ENCODE results near the gene AGAP3. TPM values are rescaled to one million over a fixed set of nuclear protein-coding genes. Genes with fewer than 3 reads are reported as not detected.

AGAP3 gene
- polyA plus RNA-seq, 1 donor (not counting 4 experiments of a cell fraction or from before 2014, with no cell fraction given), result 64.3 TPM

DNA sequence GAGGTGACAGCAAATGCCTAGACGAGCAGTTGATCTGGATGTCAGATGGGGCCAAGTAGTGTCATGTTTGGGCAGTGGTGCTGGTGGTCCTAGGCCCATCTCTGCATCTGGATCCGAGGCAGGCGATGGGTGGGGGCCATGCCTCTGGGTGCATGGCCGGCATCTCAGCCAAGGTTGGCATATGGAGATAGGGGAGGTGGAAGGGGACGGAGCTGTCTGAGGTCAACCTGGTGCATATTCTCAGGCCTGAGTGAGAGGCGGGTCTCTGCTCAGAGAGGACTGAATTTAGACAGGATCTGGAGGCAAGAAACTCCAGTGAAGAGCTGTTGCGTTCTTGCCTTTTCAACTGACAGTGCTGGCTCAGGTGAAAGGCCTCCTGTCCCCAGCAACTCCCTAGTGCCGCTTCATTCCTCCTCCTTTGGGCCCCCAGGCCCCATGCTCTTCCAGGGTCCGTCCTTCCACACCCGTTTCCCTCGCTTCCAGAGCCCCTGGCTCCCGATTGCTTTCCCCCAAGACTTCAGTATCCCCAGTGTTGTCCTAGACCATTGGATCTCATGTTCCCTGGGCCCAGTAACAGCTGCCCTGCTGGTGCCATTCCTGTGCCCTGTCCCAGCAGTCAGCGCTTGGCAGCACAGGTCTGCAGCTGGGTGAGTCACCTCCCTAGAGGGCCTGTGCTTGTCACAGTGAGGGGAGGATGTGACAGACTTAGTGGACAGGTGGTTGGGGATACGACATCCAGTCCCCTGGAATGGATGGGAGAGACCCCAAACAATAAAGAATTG, 48.7 kb downstream of the AGAP3 start:
- no peak overlapping the region for H3K4me3 ChIP-seq (ENCODE audit: control insufficient read depth in 2 of 3, extremely low read depth in 1 of 3, insufficient read depth in 2 of 3, low read depth in 1 of 3, low read length in 3 of 3)
- no peaks in the 10 kb centered on the region for H3K27me3 ChIP-seq (ENCODE audit: control insufficient read depth, extremely low read depth, insufficient read depth, low read length)
- H3K36me3 ChIP-seq (ENCODE audit: control insufficient read depth in 2 of 2, extremely low read depth in 1 of 2, insufficient read depth in 2 of 2, low read length in 2 of 2), result peaks cover 43 to 59% of the 10 kb centered on the region in 2 experiments
- H3K79me2 ChIP-seq (ENCODE audit: control insufficient read depth, insufficient read depth, low read length), result no peaks in the 10 kb centered on the region
- H3K27ac ChIP-seq (ENCODE audit: control insufficient read depth, insufficient read depth, low read length), result no peak overlapping the region
- TF ChIP-seq, protein P1, sequence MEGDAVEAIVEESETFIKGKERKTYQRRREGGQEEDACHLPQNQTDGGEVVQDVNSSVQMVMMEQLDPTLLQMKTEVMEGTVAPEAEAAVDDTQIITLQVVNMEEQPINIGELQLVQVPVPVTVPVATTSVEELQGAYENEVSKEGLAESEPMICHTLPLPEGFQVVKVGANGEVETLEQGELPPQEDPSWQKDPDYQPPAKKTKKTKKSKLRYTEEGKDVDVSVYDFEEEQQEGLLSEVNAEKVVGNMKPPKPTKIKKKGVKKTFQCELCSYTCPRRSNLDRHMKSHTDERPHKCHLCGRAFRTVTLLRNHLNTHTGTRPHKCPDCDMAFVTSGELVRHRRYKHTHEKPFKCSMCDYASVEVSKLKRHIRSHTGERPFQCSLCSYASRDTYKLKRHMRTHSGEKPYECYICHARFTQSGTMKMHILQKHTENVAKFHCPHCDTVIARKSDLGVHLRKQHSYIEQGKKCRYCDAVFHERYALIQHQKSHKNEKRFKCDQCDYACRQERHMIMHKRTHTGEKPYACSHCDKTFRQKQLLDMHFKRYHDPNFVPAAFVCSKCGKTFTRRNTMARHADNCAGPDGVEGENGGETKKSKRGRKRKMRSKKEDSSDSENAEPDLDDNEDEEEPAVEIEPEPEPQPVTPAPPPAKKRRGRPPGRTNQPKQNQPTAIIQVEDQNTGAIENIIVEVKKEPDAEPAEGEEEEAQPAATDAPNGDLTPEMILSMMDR (optimal IDR thresholded peaks at IDR 0.05 in 1 of 3, IDR thresholded peaks at IDR 0.05 in 1 of 3, conservative IDR thresholded peaks at IDR 0.05 in 1 of 3; ENCODE audit: extremely low read depth in 1 of 3, insufficient read depth in 2 of 3, low read length in 3 of 3), result no peak
- no peak for TF ChIP-seq EZH2 (IDR thresholded peaks at IDR 0.05; ENCODE audit: low read length)
- H3K4me1 ChIP-seq (ENCODE audit: control insufficient read depth, extremely low read depth, insufficient read depth, low read length), result no peaks in the 10 kb centered on the region
- FAIRE-seq (no peak), DNase-seq (ENCODE audit: low read depth, low spot score) (no peak)
- H3K4me2 ChIP-seq (ENCODE audit: control insufficient read depth, extremely low read depth, insufficient read depth, low read depth, low read length), result no peak overlapping the region
- H3K9ac ChIP-seq (ENCODE audit: control insufficient read depth, extremely low read depth, insufficient read depth, low read length), result no peak overlapping the region
- H3K9me3 ChIP-seq (ENCODE audit: control insufficient read depth, low read depth, low read length), result no peaks in the 10 kb centered on the region
- no peaks in the 10 kb centered on the region for H3K9me1 ChIP-seq (ENCODE audit: control insufficient read depth, extremely low read depth, insufficient read depth, low read length)
- H2AFZ ChIP-seq (ENCODE audit: control insufficient read depth, low read length), result no peak overlapping the region
- H4K20me1 ChIP-seq (ENCODE audit: control insufficient read depth, extremely low read depth, insufficient read depth, low read length), result peaks cover 10% of the 10 kb centered on the region
- dilution Hi-C loops (cut with MboI; ENCODE audit: extremely low pct_ligation_motif_present, low sequenced_read_pairs), result no loop called here

DNA sequence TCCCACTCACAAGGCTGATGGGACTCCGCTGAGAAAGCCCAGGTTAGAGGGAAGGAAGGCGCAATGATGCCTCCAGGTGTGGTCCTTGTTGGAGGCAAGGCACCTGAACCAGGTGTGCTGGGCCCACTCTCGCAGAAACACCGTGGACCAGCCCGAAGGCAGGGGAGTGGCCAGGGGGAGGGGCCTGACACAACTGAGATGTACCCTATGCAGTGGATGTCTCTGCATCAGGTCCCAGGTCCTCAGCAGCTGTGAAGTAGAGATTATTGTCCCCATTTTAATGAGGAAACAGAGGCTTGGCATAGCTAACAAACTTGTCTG, 49.2 kb downstream of the AGAP3 start:
- H3K27ac ChIP-seq (ENCODE audit: control insufficient read depth, insufficient read depth, low read length), result no peak overlapping the region
- H4K20me1 ChIP-seq (ENCODE audit: control insufficient read depth, extremely low read depth, insufficient read depth, low read length), result peaks cover 8% of the 10 kb centered on the region
- no peaks in the 10 kb centered on the region for H3K27me3 ChIP-seq (ENCODE audit: control insufficient read depth, extremely low read depth, insufficient read depth, low read length)
- dilution Hi-C loops (cut with MboI; ENCODE audit: extremely low pct_ligation_motif_present, low sequenced_read_pairs), result no loop called here
- H3K4me2 ChIP-seq (ENCODE audit: control insufficient read depth, extremely low read depth, insufficient read depth, low read depth, low read length), result no peak overlapping the region
- H3K9me3 ChIP-seq (ENCODE audit: control insufficient read depth, low read depth, low read length), result no peaks in the 10 kb centered on the region
- H2AFZ ChIP-seq (ENCODE audit: control insufficient read depth, low read length), result no peak overlapping the region
- TF ChIP-seq, protein P1 (optimal IDR thresholded peaks at IDR 0.05 in 1 of 3, IDR thresholded peaks at IDR 0.05 in 1 of 3, conservative IDR thresholded peaks at IDR 0.05 in 1 of 3; ENCODE audit: extremely low read depth in 1 of 3, insufficient read depth in 2 of 3, low read length in 3 of 3), result no peak
- TF ChIP-seq EZH2 (IDR thresholded peaks at IDR 0.05; ENCODE audit: low read length), result no peak
- no peak for DNase-seq (ENCODE audit: low read depth, low spot score)
- H3K4me1 ChIP-seq (ENCODE audit: control insufficient read depth, extremely low read depth, insufficient read depth, low read length), result no peaks in the 10 kb centered on the region
- peaks cover 44 to 55% of the 10 kb centered on the region in 2 experiments for H3K36me3 ChIP-seq (ENCODE audit: control insufficient read depth in 2 of 2, extremely low read depth in 1 of 2, insufficient read depth in 2 of 2, low read length in 2 of 2)
- H3K9me1 ChIP-seq (ENCODE audit: control insufficient read depth, extremely low read depth, insufficient read depth, low read length), result no peaks in the 10 kb centered on the region
- no peak overlapping the region for H3K4me3 ChIP-seq (ENCODE audit: control insufficient read depth in 2 of 3, extremely low read depth in 1 of 3, insufficient read depth in 2 of 3, low read depth in 1 of 3, low read length in 3 of 3)
- no peak overlapping the region for H3K9ac ChIP-seq (ENCODE audit: control insufficient read depth, extremely low read depth, insufficient read depth, low read length)
- no peak for FAIRE-seq
- H3K79me2 ChIP-seq (ENCODE audit: control insufficient read depth, insufficient read depth, low read length), result no peaks in the 10 kb centered on the region
